ENCODE measurements around the gene SERTAD3.

DNA sequence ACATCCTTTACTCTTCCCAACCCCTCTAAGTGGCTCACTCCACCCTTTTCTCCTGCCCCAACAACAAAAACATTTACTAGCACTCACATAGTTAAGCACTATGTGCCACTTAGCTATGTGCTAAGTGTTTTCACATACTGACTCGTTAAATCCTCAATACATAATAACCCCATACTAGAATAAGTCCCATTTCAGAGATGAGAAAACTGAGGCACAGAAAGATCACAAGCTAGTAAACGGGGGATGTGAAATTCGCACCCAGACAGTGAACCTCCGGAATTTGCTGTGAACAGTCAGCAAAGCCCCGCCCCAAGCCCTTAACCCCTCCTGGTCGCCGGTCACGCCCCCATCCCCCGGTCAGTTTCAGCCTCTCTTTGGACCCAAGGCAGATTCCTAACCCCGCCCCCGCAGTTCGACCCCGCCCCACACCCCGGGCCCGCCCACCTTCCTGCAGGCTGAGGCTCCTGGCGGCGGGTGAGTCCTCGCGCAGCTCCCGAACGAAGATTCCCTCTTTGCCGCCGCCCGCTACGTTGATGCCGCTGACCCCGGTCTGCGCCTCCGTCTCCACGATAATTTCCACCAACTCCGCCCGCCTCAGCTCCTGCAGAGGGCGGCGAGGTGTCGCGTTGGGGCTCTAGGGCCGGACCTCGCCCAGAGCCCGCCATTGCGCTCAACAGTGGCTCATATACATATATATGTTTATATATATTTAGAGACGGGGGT lies 40.7 kb downstream of the SERTAD3 start:
- TF ChIP-seq, protein P1, sequence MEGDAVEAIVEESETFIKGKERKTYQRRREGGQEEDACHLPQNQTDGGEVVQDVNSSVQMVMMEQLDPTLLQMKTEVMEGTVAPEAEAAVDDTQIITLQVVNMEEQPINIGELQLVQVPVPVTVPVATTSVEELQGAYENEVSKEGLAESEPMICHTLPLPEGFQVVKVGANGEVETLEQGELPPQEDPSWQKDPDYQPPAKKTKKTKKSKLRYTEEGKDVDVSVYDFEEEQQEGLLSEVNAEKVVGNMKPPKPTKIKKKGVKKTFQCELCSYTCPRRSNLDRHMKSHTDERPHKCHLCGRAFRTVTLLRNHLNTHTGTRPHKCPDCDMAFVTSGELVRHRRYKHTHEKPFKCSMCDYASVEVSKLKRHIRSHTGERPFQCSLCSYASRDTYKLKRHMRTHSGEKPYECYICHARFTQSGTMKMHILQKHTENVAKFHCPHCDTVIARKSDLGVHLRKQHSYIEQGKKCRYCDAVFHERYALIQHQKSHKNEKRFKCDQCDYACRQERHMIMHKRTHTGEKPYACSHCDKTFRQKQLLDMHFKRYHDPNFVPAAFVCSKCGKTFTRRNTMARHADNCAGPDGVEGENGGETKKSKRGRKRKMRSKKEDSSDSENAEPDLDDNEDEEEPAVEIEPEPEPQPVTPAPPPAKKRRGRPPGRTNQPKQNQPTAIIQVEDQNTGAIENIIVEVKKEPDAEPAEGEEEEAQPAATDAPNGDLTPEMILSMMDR (IDR thresholded peaks at IDR 0.05) = no peak
- no peak for TF ChIP-seq MAZ (IDR thresholded peaks at IDR 0.05; ENCODE audit: borderline replicate concordance, low read depth, low read length)
- no peak for TF ChIP-seq CEBPB (IDR thresholded peaks at IDR 0.05)
- no peak for TF ChIP-seq ZSCAN20 (CRISPR knock-in tag; IDR thresholded peaks at IDR 0.05)
- TF ChIP-seq, protein P2, sequence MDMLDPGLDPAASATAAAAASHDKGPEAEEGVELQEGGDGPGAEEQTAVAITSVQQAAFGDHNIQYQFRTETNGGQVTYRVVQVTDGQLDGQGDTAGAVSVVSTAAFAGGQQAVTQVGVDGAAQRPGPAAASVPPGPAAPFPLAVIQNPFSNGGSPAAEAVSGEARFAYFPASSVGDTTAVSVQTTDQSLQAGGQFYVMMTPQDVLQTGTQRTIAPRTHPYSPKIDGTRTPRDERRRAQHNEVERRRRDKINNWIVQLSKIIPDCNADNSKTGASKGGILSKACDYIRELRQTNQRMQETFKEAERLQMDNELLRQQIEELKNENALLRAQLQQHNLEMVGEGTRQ (IDR thresholded peaks at IDR 0.05) = no peak

All from A549 (cell line).